Subcutaneous abdominal adipose tissue (tissue), 5 donors: ENCODE results near the gene RETREG3.
"Not testable (repeated sequence)": the region's sequence is repeated elsewhere in the genome, so short reads cannot be mapped to it uniquely, and the experiment has no call there.

Source experiments
- H3K27ac ChIP-seq: one replicate; pipeline ENCODE4 v1.7.0; 2013; ENCODE audit warnings: low read depth, mild to moderate bottlenecking, inconsistent platforms, low read length, moderate library complexity
- H3K27me3 ChIP-seq, 5 donors: one replicate each; pipeline ENCODE4 v1.7.0; 2013; ENCODE audit warnings: low read length in 5 of 5, inconsistent platforms in 1 of 5; ENCODE audit not compliant: control insufficient read depth in 5 of 5, insufficient read depth in 4 of 5
- H3K36me3 ChIP-seq, 5 donors: one replicate each; pipeline ENCODE4 v1.7.0; 2013; ENCODE audit warnings: low read length in 5 of 5; ENCODE audit not compliant: control insufficient read depth in 5 of 5, insufficient read depth in 5 of 5
- H3K4me1 ChIP-seq, 5 donors: one replicate each; pipeline ENCODE4 v1.7.0; 2013; ENCODE audit warnings: low read length in 5 of 5, mild to moderate bottlenecking in 3 of 5, moderate library complexity in 1 of 5; ENCODE audit not compliant: control insufficient read depth in 5 of 5, insufficient read depth in 5 of 5
- H3K4me3 ChIP-seq, 5 donors: one replicate each; pipeline ENCODE4 v1.7.0; 2013; ENCODE audit warnings: low read length in 5 of 5, low read depth in 1 of 5
- H3K9ac ChIP-seq, 5 donors: one replicate each; pipeline ENCODE4 v1.7.0; 2013; ENCODE audit warnings: low read length in 5 of 5, mild to moderate bottlenecking in 4 of 5, moderate library complexity in 3 of 5
- H3K9me3 ChIP-seq, 5 donors: one replicate each; pipeline ENCODE4 v1.7.0; 2013; ENCODE audit warnings: low read length in 5 of 5; ENCODE audit not compliant: control insufficient read depth in 5 of 5
- donor health status: healthy.
- donor health status: healthy.
- donor health status: healthy.
- donor health status: healthy.
- donor health status: healthy.

RETREG3 gene

GRCh38 chr17:42553866-42554249 lies 55.3 kb downstream of the RETREG3 start:
- peaks cover 6 to 49% (median 39%) of the 10 kb centered on the region in 5 donors for H3K4me1 ChIP-seq
- H3K36me3 ChIP-seq, result no peaks in the 10 kb centered on the region
- H3K27ac ChIP-seq, result peak overlapping the region; percentile 75
- H3K4me3 ChIP-seq, result peak overlapping the region; percentile 65 to 94 (median 89)
- H3K27me3 ChIP-seq, result peaks cover 0 to 3% (median 0%) of the 10 kb centered on the region in 5 donors
- H3K9ac ChIP-seq, result peak overlapping the region in 4 of 5 donors; percentile 89 to 92 (median 90)
- no peaks in the 10 kb centered on the region for H3K9me3 ChIP-seq

GRCh38 chr17:42553161-42553818 lies 55.9 kb downstream of the RETREG3 start:
- no peaks in the 10 kb centered on the region for H3K9me3 ChIP-seq
- peak overlapping the region; percentile 75 for H3K27ac ChIP-seq
- peak overlapping the region in 3 of 5 donors; percentile 89 to 94 (median 91) for H3K4me3 ChIP-seq
- H3K36me3 ChIP-seq, result no peaks in the 10 kb centered on the region
- peak overlapping the region in 3 of 5 donors; percentile 89 to 91 (median 89) for H3K9ac ChIP-seq
- peaks cover 6 to 53% (median 44%) of the 10 kb centered on the region in 5 donors for H3K4me1 ChIP-seq
- peaks cover 0 to 6% (median 0%) of the 10 kb centered on the region in 5 donors for H3K27me3 ChIP-seq

- peak within 1 kb of the TSS in 4 of 5 donors; percentile 81 to 94 (median 90) for H3K4me3 ChIP-seq
- H3K27ac ChIP-seq, result peak within 1 kb of the TSS; percentile 75
- not testable (repeated sequence) for H3K36me3 ChIP-seq, H3K9me3 ChIP-seq, H3K27me3 ChIP-seq
- H3K4me1 ChIP-seq, result peaks cover 6 to 56% (median 47%) of the 10 kb centered on the region in 5 donors
- peak within 1 kb of the TSS in 3 of 5 donors; percentile 89 to 91 (median 89) for H3K9ac ChIP-seq
Measured at GRCh38 chr17:42552736-42553135, 56.4 kb downstream of the RETREG3 start, which contains the start of gene HSD17B1. TSS of gene HSD17B1 (plus strand) at chr17:42552923. CDS start at chr17:42552934, 11 bp downstream.

- no peak overlapping the region for H3K4me3 ChIP-seq
Measured at GRCh38 chr17:42548993-42549755, 60.0 kb downstream of the RETREG3 start.

GRCh38 chr17:42548070-42548837 lies 60.9 kb downstream of the RETREG3 start:
- Histone ChIP-seq H3K9ac (no peak overlapping the region), H3K36me3 (peaks cover 0 to 16% (median 15%) of the 10 kb centered on the region in 5 donors), H3K9me3 (no peaks in the 10 kb centered on the region), H3K27me3 (peaks cover 0 to 6% (median 0%) of the 10 kb centered on the region in 5 donors), H3K4me3 (peak overlapping the region in 2 of 5 donors; percentile 18 to 41), H3K27ac (no peak overlapping the region), H3K4me1 (peaks cover 0 to 52% (median 37%) of the 10 kb centered on the region in 5 donors)

More at GRCh38 chr17:42548993-42549755, 60.0 kb downstream of the RETREG3 start:
- H3K36me3 ChIP-seq, result peaks cover 0 to 6% (median 6%) of the 10 kb centered on the region in 5 donors
- H3K4me1 ChIP-seq, result peaks cover 2 to 62% (median 46%) of the 10 kb centered on the region in 5 donors
- peaks cover 0 to 6% (median 0%) of the 10 kb centered on the region in 5 donors for H3K27me3 ChIP-seq
- no peak overlapping the region for H3K9ac ChIP-seq
- H3K27ac ChIP-seq, result no peak overlapping the region
- no peaks in the 10 kb centered on the region for H3K9me3 ChIP-seq

- H3K9me3 ChIP-seq, result no peaks in the 10 kb centered on the region
- H3K4me1 ChIP-seq, result peaks cover 0 to 47% (median 33%) of the 10 kb centered on the region in 5 donors
- H3K27me3 ChIP-seq, result peaks cover 0 to 6% (median 0%) of the 10 kb centered on the region in 5 donors
- no peak overlapping the region for H3K4me3 ChIP-seq
- peaks cover 0 to 21% (median 21%) of the 10 kb centered on the region in 5 donors for H3K36me3 ChIP-seq
- H3K27ac ChIP-seq, result no peak overlapping the region
- H3K9ac ChIP-seq, result no peak overlapping the region
Measured at GRCh38 chr17:42547698-42548069, 61.5 kb downstream of the RETREG3 start.

GRCh38 chr17:42547001-42547461 lies 62.1 kb downstream of the RETREG3 start:
- peaks cover 0 to 42% (median 28%) of the 10 kb centered on the region in 5 donors for H3K4me1 ChIP-seq
- H3K36me3 ChIP-seq, result peaks cover 0 to 28% (median 22%) of the 10 kb centered on the region in 5 donors
- peaks cover 0 to 6% (median 0%) of the 10 kb centered on the region in 5 donors for H3K27me3 ChIP-seq
- no peak overlapping the region for H3K4me3 ChIP-seq
- no peaks in the 10 kb centered on the region for H3K9me3 ChIP-seq
- no peak overlapping the region for H3K27ac ChIP-seq
- H3K9ac ChIP-seq, result no peak overlapping the region

- not testable (repeated sequence) for H3K27ac ChIP-seq, H3K9ac ChIP-seq, H3K9me3 ChIP-seq, H3K27me3 ChIP-seq, H3K4me3 ChIP-seq
- H3K36me3 ChIP-seq, result peaks cover 0 to 39% (median 31%) of the 10 kb centered on the region in 5 donors
- peaks cover 0 to 37% (median 25%) of the 10 kb centered on the region in 5 donors for H3K4me1 ChIP-seq
Measured at GRCh38 chr17:42545755-42546505, 63.2 kb downstream of the RETREG3 start.

- Histone ChIP-seq H3K27me3 (peaks cover 0 to 6% (median 0%) of the 10 kb centered on the region in 5 donors), H3K9ac (no peak overlapping the region), H3K4me3 (no peak overlapping the region), H3K27ac (no peak overlapping the region), H3K9me3 (no peaks in the 10 kb centered on the region), H3K4me1 (peaks cover 0 to 37% (median 25%) of the 10 kb centered on the region in 5 donors), H3K36me3 (peaks cover 0 to 44% (median 34%) of the 10 kb centered on the region in 5 donors)
Measured at GRCh38 chr17:42544874-42545283, 64.3 kb downstream of the RETREG3 start.
